ENCODE results near the gene RPL19. TPM values are rescaled to one million over a fixed set of nuclear protein-coding genes. Genes with fewer than 3 reads are reported as not detected.
A peak's percentile ranks its signal among the peaks of the same experiment; 100 is the strongest.

Gene RPL19
- total RNA-seq, 1 experiment from 2014 or later: 2,537 TPM

DNA sequence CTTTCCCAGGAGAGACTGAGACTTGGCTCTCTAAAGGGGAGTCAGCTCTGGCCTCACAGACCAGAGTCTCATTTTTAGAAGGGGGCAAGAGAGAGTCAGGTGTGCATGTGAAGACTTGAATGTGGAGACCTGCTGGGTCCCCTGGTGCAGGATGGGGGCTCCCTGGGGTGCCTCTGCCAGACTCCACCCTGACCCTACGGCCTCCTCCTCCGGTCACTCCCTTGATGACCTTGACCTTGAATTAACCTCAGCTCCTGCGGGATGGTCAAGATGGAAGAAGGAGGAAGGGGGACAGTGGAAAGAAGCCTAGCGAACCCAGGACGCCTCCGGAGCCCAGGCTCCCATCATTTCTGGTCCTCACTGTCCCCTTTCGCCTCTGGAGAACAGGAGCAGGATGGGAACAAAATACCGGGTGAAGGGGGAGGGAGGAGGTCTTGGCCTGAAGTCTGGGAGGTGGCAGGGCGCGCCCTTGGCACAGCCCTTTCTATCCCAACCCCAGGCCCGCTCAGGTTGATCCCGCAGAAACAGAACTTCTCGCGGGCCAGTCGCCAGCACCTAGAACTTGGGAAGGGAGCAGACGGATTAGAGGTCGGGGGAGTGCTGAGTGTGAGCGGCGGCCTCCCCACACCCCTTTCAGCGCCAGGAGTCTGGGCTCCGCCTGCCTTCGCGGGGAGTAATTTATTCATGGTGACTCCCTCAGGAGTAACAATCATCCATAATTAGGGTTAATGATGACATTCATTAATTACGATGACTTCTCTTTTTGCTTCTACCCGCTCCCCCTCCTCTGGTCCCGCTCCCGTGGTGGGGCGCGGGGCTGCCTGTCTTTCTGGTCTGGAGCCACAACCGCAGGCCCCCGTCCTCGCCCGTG, 24.1 kb downstream of the RPL19 start:
- DNase-seq (ENCODE audit: low read depth): no peak

DNA sequence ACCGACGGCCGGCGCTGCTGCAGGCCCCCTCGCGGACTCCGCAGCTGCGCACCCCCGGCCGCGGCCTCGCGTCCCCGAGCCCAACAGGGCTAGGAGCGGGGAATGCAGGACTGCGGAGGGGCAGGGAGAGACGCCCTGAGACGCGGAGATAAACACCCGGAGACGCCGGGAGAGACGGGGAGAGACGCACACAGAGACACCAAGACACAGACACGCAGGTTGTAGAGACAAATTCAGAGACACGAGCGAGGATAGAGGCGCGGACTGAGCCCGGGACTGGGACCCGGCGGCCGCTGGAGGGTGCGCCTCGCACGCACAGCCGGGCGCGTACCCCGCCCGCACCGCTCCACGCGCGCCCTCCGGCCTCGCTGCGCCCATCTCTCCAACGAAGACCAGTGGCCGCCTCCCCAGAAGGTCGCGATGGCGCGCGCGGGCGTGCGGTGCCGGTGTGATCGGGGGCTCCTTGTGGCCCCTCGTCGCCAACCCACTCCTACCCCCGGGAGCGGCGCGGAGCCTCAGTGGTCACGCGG, 24.8 kb downstream of the RPL19 start:
- DNase-seq (ENCODE audit: low read depth): no peak

DNA sequence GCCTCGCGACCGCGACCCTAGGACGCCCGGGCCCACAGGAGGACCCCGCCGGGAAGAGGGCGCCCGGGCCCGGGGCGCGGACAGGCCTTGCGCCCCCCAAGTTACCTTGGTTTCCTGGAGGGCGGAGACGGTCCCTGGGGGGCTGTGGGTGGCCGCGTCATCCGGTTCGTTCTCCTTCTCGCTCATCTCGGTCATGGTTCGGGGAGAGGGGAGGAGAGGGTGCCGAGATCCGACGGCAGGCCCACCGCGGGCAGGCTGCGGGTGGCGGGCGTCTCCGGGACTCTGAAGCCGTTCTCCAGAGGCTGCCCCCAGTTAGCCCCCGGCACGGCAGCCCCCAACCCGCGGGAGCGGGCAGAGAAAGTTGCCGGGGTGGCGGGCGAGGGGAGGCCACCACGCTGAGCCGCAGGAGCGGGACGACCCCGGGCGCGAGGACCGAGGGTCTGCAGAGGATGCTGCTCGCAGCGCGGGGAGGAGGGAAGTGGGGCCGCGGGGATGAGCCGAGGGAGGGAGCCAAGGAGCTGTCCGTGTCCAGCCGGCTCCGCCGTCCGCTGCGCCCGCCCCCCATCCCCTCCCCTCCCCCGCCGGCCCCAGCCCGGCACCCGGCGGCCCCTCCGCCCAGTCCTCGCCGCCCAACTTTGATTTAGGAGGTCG, 25.4 kb downstream of the RPL19 start, which contains the start of gene STAC2:
Gene STAC2 (minus strand): TSS at position 638 of the 651 bp plus-strand sequence. CDS start 443 bp downstream, at position 195.
- no peak for DNase-seq (ENCODE audit: low read depth)

DNA sequence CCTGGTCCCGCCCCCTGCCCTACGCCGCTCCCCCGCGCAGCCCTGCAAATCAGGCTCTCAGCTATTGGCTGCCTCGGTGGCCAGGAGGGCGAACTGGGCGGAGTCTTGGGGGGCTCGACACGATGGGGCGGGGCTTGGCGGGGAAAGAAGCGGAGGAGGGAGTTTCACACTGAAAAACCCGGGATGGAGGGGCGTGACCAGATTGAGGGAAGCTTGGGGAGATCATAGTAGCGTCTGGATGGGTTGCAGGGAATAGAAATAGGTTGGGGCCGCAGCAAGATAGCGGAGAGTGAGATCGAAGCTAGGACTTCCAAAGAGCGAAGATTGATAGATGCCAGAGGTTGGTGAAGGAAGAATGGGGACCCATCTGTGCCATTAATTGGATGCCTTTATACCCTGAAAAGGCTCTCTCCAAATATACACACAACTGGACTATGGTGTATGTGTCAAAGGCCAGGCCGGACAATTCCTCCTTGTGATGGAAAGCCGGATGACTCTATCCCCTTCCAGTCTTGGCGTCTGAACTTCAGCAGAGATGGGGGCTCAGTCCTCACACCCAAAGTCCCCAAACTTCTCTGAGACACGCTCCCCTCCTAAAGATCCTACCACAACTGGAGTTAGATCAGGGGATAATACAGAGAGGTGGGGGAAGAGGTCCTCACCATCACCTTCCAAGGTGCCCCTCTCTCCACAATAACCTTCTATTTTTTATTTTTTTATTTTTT, 26.0 kb downstream of the RPL19 start:
- no peak for DNase-seq (ENCODE audit: low read depth)

DNA sequence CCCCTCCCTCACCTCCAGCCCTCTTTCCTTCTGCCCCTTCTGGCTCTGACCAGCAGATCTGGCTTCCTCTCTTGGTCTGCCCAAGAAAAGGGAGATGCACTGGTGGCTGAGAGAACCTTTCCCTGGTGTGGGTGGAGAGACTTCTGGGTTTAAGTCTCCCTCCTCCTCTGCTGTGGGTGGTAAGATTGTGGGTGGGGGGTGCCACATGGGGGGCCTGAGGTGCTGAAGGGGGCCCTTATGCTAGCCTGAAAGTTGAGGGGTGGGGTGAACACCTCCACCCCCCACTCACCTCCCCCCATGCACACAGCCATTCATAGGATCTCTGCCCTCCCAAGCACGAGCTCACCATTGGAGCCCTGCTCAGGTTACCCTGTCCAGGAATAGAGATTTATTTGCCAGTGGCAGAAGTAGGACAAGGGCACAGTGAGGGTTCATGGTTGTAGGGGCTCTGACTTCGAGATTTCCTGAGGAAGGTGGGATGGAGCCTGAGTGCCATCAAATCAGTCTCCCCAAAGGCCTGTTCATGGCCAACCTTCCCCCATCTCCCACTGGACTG, 27.4 kb downstream of the RPL19 start:
- no peak for DNase-seq (ENCODE audit: low read depth)

DNA sequence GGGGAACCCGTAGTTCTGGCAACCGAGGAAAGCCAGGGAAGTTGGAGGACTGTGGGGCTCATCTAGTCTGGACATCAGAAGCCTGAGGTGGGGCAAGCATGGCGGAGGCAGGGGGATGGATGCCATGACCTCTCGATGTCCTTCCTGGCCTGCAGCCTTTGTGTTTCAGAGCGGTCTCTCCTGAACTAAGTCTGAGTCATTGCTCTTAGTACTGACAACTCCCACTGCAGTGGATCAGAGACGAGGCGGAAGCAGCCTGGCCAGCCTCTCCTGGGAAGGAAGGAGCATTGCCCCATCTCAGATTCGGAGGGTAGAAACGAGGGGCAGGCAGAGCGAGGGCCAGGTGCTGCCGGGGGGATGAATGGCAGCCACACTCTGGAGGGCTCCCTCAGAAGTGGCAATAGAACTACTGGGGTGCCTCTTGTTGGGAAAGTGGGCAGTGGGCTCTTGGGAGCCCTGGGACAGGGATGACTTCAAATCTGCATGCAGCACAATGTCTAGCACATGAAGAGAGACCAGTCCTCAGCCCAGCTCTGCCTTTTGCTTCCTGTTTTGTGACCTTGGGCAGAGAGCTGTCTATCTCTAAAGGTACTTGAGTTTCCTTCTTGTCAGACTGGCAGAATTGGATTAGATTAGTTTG, 29.3 kb downstream of the RPL19 start:
- DNase-seq (ENCODE audit: low read depth): peak; percentile 80

DNA sequence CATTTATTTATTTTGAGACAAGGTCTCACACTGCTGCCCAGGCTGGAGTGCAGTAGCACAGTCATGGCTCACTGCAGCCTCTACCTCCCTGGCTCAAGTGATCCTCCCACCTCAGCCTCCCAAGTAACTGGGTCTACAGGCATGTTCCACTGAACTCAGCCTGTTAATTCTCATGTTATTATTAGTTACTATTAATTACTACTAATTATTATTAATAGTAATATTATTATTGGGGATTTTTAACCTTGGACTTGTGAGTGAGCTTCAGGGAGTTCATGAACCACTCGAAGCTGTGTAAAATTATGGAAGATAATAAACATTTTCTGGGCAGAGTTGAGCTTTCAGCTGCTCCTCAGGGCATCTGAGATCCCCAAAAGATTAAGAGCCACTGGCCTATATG, 30.3 kb downstream of the RPL19 start:
- DNase-seq (ENCODE audit: low read depth): no peak

DNA sequence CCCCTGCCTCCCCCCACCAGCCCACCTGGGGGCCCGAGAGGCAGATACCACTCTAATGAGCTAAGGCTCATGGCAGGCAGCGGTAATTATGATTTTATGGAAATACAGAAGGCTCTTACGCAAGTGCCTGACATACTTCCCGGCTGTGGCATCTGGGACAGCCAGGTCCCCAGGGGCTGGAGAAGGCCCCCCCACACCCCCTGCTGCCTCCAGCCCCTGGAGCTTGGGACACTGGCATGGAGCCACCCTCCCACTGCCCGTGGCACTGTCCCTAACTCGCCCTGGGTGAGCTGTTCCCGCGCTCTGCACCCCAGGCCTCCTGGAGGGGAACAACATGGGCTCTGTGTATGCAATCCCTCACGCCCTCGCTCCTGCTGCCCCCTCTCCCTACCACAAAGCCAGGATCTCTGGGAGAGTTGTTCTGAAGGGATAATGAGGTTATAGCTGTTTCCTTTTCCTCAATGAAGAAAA, 31.0 kb downstream of the RPL19 start:
- no peak for DNase-seq (ENCODE audit: low read depth)

DNA sequence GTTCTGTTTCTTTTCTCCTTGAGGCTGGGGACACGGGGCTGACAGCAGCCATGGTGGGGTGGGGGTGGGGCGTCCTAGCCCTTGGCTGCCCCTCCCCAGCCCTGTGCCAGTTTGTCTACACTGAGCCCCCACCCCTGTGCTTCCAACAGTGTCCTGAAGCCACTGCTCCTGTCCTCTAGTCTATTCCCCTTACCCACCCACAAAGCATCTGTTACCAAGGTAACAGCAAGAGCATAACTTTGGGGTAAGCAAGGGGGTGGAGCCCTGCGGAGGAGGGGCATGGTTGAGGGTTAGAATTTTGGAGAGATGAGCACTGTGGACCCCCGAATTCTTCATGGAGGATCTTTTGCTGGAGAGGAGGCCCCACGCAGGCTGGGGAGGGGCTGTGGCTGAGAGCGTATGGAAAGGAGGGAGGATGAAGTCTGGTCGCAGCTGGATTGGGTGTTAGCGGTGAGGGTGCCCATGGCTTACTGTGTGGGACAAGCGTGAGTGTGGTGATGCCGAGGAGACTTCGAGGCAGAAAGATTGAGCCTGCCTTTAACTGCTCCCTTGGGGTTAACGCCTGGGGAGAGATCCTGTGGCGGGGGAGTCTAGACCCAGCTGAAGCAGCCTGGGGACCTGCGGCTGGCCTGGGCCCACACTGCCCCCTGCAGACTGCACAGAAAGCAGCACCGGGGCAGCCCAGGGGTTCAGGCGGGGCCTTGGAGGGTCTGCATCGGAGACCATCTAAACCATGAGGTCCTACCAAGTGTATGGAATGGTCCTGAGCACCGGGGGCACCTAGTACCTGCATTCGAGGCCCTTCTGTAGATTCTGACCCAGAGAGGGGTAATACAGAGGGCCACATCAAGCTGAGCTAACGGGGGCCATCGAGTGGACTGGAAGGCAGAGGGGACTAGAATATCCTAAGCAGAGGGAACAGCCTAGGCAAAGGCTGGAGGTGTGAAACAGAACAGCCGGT, 31.8 kb downstream of the RPL19 start:
- DNase-seq (ENCODE audit: low read depth): no peak

DNA sequence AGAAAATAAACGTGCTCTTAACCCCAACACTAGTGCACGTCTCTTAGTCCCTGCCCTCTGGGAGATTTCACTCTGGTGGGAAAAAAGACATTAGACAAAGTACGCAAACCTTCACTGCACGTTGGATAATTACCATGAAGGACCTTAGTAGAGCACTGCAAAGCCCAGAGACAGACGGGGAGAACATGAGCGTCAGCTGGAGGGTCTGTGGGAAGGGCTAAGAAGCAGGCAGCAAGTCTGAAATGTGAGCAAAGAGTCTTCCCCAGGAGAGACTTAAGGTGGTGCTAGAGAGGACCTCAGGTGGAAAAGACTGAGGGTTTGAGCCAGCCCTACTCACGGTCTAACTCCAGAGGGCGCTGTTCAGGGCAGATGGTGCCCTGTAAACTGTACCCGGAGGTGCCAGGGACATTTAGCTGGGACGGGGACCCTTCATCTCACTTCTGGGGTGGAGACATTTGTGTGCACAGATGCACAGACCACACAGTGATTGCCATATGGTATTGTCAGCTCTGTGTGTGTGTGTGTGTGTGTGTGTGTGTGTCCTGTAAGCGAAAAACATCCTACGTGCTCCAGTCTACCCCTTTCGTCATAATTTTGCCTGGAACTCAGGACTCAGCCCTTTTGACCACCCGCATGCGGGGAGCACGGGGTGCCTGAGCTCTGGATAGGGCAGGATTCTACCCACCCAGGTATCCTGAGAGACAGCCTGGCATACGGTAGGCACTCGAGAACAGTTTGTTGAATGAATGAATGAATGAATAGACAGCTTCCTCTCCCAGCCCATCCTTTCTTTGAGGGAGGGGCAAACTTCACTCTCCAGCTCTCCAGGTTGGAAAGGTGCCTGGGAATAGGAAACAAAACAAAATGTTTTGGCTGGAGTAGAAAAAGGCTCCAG, 35.7 kb downstream of the RPL19 start:
- DNase-seq (ENCODE audit: low read depth): peak; percentile 62

DNA sequence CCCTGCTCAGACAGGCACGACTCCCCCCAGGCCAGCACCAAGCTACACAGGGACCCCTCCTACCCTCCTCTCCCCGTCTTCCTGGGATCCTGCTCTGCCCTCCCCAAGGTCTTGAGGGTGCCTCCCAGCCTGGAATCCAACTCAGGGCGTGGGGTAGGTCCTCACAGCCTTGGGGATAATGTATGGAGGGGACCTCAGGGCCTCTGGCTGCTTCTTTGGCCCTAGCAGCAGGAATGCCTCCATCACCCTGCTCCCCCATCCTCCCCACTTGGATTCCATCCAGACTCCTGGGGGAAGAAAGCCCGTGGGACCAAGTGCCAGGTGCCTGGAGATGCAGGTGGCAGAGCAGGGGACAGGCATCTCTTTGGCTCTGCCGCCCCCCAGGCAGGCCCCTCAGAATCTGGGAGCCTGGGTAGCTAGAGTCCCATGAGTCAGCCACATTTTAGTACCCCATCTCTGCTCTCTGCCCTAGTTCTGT, 36.4 kb downstream of the RPL19 start:
- DNase-seq (ENCODE audit: low read depth): no peak

DNA sequence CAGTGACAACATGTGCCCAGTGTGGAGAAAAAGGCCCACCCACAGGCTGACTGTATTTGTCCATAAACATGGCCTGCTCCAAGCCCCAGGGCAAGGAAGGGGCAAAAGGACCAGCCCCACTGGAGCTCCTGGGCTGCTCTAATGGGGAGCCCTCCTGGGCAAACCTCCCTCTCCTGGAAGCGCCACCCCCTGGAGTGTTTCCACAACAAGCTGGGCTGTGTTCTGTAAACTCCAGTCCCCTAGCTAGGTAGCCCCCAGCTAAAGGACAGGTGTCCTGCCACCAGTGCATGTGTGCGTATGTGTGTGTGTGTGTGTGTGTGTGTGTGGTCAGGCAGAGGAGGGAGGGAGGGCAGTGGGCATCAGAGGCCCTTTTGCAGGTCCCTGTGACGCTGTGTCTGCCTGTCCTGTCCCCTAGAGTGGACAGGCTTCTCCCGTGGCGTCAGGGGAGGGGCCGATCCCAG, 36.9 kb downstream of the RPL19 start:
- DNase-seq (ENCODE audit: low read depth): no peak

DNA sequence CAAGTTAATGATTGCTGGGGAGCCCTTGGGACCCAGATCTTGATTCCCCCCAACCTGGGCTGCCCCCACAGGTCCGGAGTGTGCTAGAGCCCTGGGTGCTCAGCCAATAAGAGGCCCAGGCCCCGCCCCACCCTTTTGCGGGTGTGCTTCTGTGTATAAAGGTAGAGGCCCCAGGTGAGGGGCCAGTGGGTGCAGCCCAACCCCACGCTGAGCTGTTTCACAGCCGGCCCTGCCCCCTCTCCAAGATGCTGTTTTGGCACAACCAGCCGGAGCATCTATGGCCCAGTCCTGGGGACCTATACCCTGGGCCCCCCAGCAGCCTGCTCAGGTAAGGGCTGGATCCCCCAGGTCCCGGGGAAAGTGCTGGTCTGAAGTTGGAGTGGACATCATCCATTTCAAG, 37.5 kb downstream of the RPL19 start:
- no peak for DNase-seq (ENCODE audit: low read depth)

DNA sequence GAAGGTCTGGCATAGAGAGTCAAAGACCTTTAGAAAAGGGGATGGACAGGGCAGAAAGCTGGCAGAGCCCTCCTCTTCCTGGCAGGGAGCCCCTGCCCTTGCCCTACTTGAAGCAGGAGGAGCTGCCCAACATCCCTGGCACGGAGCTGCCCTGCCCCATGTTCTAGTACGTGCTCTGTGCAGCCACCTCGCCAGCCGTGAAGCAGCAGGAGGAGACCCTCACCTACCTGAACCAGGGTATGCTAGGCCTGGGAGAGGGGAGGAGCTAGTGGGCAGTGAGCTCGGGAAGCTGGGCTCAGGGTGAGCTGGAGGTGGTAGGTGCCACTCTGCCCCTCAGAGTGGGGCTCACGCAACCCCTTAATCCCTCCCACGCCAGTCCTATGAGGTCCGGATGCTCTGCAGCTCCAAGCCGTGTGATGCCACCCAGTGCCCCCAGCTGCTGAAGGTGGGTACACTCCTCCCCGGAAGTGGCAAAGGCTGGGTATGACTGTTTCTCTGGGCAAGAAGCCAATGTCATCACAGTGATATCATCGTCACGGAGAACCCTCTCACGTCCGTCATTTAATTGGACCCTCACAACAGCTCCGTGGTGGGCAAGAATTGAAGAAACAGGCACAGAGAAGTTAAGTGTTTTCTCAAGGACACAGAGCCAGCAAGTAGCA, 38.4 kb downstream of the RPL19 start:
- DNase-seq (ENCODE audit: low read depth): peak; percentile 82

DNA sequence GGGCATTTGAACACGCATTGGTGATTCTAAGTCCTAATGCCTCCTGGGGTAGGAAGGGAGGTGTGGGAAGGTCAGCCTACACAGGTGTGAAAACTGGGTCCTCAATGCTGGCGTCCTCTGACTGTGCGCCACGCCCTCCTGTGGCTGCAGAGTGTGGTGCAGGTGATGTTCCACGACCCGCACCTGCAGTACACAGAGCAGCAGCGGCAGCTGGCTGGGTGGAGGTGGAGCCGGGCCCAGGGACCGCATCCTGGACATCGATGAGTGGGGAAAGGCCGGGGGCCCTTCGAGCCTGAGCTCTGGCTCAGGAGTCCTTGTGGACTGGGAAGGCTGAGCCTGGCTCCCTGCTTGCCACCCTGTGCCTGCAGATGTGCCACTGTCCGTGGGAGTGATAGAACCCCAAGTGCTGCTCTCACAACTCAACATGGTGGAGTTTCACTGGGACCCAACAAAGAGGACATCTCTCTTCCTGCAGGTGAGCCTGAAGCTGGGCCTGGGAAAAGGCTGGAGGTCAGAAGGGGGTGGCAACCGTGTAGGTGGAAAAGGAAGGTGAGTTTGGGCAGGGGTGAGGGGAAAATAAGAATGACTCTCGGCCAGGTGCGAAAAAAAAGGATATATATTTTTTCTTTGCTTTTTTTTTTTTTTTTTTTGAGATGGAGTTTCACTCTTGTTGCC, 39.7 kb downstream of the RPL19 start:
- no peak for DNase-seq (ENCODE audit: low read depth)

DNA sequence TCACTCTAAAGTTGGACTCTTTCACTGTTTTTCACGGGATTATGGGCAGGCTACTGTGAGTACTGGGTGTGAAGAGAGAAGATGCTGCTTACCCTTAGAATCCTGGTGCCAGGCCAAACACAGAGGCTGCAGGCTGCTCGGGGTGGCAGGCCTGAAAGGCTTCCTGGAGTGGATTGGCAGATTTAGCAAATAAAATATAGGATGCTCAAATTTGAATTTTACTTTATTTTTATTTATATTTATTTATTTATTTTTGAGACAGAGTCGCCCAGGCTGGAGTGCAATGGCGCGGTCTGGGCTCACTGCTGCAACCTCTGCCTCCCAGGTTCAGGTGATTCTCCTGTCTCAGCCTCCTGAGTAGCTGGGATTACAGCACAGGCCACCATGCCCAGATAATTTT, 40.5 kb downstream of the RPL19 start:
- no peak for DNase-seq (ENCODE audit: low read depth)

DNA sequence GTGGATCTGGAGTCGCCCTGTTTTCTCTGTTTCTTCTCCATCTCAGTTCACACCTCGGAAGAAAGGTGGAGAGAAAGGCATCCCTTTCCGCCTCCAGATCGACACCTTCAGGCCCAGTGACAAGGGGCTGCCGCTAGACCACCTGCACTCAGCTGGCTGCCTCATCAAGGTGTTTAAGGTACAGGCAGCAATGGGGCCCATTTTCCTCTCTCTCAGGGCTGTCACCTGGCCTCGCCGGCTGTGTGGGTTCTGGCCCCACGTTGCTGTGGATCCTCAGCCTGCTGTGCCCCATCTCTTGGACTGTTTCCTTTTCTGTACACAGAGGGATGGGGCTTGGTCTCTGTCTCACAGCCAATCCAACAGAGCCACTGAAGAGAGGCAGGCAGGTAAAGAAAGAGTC, 43.1 kb downstream of the RPL19 start:
- no peak for DNase-seq (ENCODE audit: low read depth)
